GM23248 (cell line): ENCODE data around the gene SMAD5. TPM values are rescaled to one million over a fixed set of nuclear protein-coding genes. Genes with fewer than 3 reads are reported as not detected.

Experiments used
- DNase-seq: peaks from one replicate; pipeline ENCODE4 v3.0.0-alpha.2; 2015
- H2AFZ ChIP-seq: fragments of 200-600 bp; sonication (generic); 2 replicates; pipeline ENCODE4 v1.6.1; 2016; ENCODE audit warnings: antibody characterized with exemption
- H3F3A ChIP-seq: fragments of 200-600 bp; sonication (generic); 2 replicates; pipeline ENCODE4 v1.6.1; 2016; ENCODE audit warnings: mild to moderate bottlenecking, antibody characterized with exemption, mixed run types; ENCODE audit not compliant: insufficient read depth
- H3K27ac ChIP-seq: fragments of 200-600 bp; sonication (generic); 2 replicates; pipeline ENCODE4 v1.5.1; 2016; ENCODE audit warnings: mild to moderate bottlenecking
- H3K27me3 ChIP-seq: fragments of 200-600 bp; sonication (generic); replicated peaks from 2 replicates; pipeline ENCODE4 v1.6.1; 2016; ENCODE audit warnings: mild to moderate bottlenecking; ENCODE audit not compliant: insufficient read depth
- H3K36me3 ChIP-seq: fragments of 200-600 bp; sonication (generic); 2 replicates; pipeline ENCODE4 v1.6.1; 2016; ENCODE audit warnings: low read depth, mild to moderate bottlenecking
- H3K4me1 ChIP-seq: fragments of 200-600 bp; sonication (generic); 2 replicates; pipeline ENCODE4 v1.6.1; 2016; ENCODE audit warnings: mild to moderate bottlenecking; ENCODE audit not compliant: insufficient read depth
- H3K4me2 ChIP-seq: fragments of 200-600 bp; sonication (generic); one replicate; pipeline ENCODE4 v1.6.1; 2016; ENCODE audit warnings: mild to moderate bottlenecking; ENCODE audit not compliant: unreplicated experiment
- H3K4me3 ChIP-seq: fragments of 200-600 bp; sonication (generic); 2 replicates; pipeline ENCODE4 v1.5.1; 2016; ENCODE audit warnings: mild to moderate bottlenecking
- H3K79me2 ChIP-seq: fragments of 200-600 bp; sonication (generic); 2 replicates; pipeline ENCODE4 v1.6.1; 2016; ENCODE audit warnings: mild to moderate bottlenecking; ENCODE audit not compliant: insufficient read depth
- H3K9ac ChIP-seq: fragments of 200-600 bp; sonication (generic); 2 replicates; pipeline ENCODE4 v1.6.1; 2016; ENCODE audit warnings: mild to moderate bottlenecking
- H3K9me2 ChIP-seq: fragments of 200-600 bp; sonication (generic); 2 replicates; pipeline ENCODE4 v1.6.1; 2016; ENCODE audit warnings: mixed run types, mild to moderate bottlenecking, moderate library complexity; ENCODE audit not compliant: insufficient read depth
- H3K9me3 ChIP-seq: fragments of 200-600 bp; sonication (generic); one replicate; pipeline ENCODE4 v1.6.1; 2017; ENCODE audit warnings: low read depth
- H4K20me1 ChIP-seq: fragments of 200-600 bp; sonication (generic); 2 replicates; pipeline ENCODE4 v1.6.0; 2016; ENCODE audit not compliant: insufficient read depth
- EZH2 ChIP-seq: fragments of 200-600 bp; sonication (generic); IDR thresholded peaks from 2 replicates; pipeline ENCODE4 v1.6.1; 2018; ENCODE audit warnings: antibody characterized with exemption, mild to moderate bottlenecking; ENCODE audit not compliant: insufficient read depth, poor library complexity, severe bottlenecking
- EZH2phosphoT487 ChIP-seq: fragments of 200-600 bp; sonication (generic); IDR thresholded peaks from 2 replicates; pipeline ENCODE4 v1.6.1; 2018; ENCODE audit warnings: antibody characterized with exemption, moderate library complexity, mild to moderate bottlenecking, low read depth; ENCODE audit not compliant: insufficient read depth
- WGBS, 2 experiments: methylation state at CpG; one replicate each; pipeline ENCODE4 v1.1.6; 2015 to 2017; ENCODE audit warnings: low lambda C conversion rate in 2 of 2, low coverage in 1 of 2; ENCODE audit errors: missing lambda C conversion rate in 2 of 2; 5-methylcytosine and 5-hydroxymethylcytosine counted together
- in situ Hi-C: fragments of 300-500 bp; cut with MboI; formaldehyde crosslinking; loops from 2 replicates; pipeline ENCODE4 v1.15.0; 2020
- polyA plus RNA-seq: library from polyadenylated mRNA; unstranded; fragments of >200 nt; fragmentation: Nextera tagmentation; extraction: Ambion mirVana; gene quantifications from 2 replicates; pipeline ENCODE4 v1.2.1, GENCODE V29; 2016
- total RNA-seq: library from RNA; depleted of rRNA; stranded (reverse); fragments of >200 nt; shearing (Covaris generic); gene quantifications from 2 replicates; pipeline ENCODE4 v1.2.3, GENCODE V29; 2014

SMAD5 gene
- total and polyA plus RNA-seq, 2 experiments from 2014 or later = 50.0 to 53.1 TPM

GRCh38 chr5:136133222-136133921, 727 bp downstream of the SMAD5 start:
- H3K9me2 ChIP-seq = no peaks in the 10 kb centered on the region
- no peaks in the 10 kb centered on the region for H3K9me3 ChIP-seq
- WGBS, 2 experiments = 0 to 1% methylated on average over 30 to 32 of the region's 32 CpGs
- H3K9ac ChIP-seq = peak overlapping the region; percentile 97
- H3K4me2 ChIP-seq = peak overlapping the region; percentile 94
- peak overlapping the region; percentile 97 for H2AFZ ChIP-seq
- no peaks in the 10 kb centered on the region for H3K36me3 ChIP-seq
- TF ChIP-seq EZH2phosphoT487 = no peak
- no peak for TF ChIP-seq EZH2
- peaks cover 32% of the 10 kb centered on the region for H3F3A ChIP-seq
- peak overlapping the region; percentile 90 for H3K27ac ChIP-seq
- H3K4me1 ChIP-seq = peaks cover 38% of the 10 kb centered on the region
- no peaks in the 10 kb centered on the region for H3K27me3 ChIP-seq
- DNase-seq = peak; percentile 85
- H3K4me3 ChIP-seq = peak overlapping the region; percentile 96
- peaks cover 63% of the 10 kb centered on the region for H3K79me2 ChIP-seq
- in situ Hi-C loops = no loop called here
- H4K20me1 ChIP-seq = peaks cover 18% of the 10 kb centered on the region

- H3F3A ChIP-seq = peaks cover 32% of the 10 kb centered on the region
- H3K9me2 ChIP-seq = no peaks in the 10 kb centered on the region
- H3K4me3 ChIP-seq = peak overlapping the region; percentile 96
- H3K27me3 ChIP-seq = no peaks in the 10 kb centered on the region
- in situ Hi-C loops = no loop called here
- H3K36me3 ChIP-seq = no peaks in the 10 kb centered on the region
- peaks cover 44% of the 10 kb centered on the region for H3K4me1 ChIP-seq
- H3K9ac ChIP-seq = peak overlapping the region; percentile 97
- no peak for TF ChIP-seq EZH2phosphoT487
- 7 to 10% methylated on average over 4 to 5 of the region's 5 CpGs for WGBS, 2 experiments
- H3K4me2 ChIP-seq = peak overlapping the region; percentile 94
- no peak for DNase-seq
- H3K79me2 ChIP-seq = peaks cover 69% of the 10 kb centered on the region
- H2AFZ ChIP-seq = peak overlapping the region; percentile 97
- H4K20me1 ChIP-seq = peaks cover 24% of the 10 kb centered on the region
- peak overlapping the region; percentile 90 for H3K27ac ChIP-seq
- H3K9me3 ChIP-seq = no peaks in the 10 kb centered on the region
These were observed 1.3 kb downstream of the SMAD5 start for GRCh38 chr5:136133922-136134379.

- Histone ChIP-seq H3K79me2 (peaks cover 76% of the 10 kb centered on the region), H3K4me3 (peak overlapping the region; percentile 96), H3K4me2 (peak overlapping the region; percentile 94), H3K27me3 (no peaks in the 10 kb centered on the region), H3K9ac (peak overlapping the region; percentile 97), H3K36me3 (no peaks in the 10 kb centered on the region), H3K9me2 (no peaks in the 10 kb centered on the region), H3K27ac (peak overlapping the region; percentile 90), H4K20me1 (peaks cover 26% of the 10 kb centered on the region), H3K4me1 (peaks cover 45% of the 10 kb centered on the region), H3K9me3 (no peaks in the 10 kb centered on the region), H2AFZ (no peak overlapping the region), H3F3A (peaks cover 32% of the 10 kb centered on the region)
- in situ Hi-C loops = no loop called here
- 46 to 55% methylated on average over 1 of the region's 1 CpG for WGBS, 2 experiments
- no peak for DNase-seq
- TF ChIP-seq EZH2 (no peak), EZH2phosphoT487 (no peak)
These were observed 2.0 kb downstream of the SMAD5 start for GRCh38 chr5:136134653-136135052.

GRCh38 chr5:136135536-136135935, 2.9 kb downstream of the SMAD5 start:
- Histone ChIP-seq H3K27ac (no peak overlapping the region), H3K27me3 (no peaks in the 10 kb centered on the region), H4K20me1 (peaks cover 31% of the 10 kb centered on the region), H3K4me2 (peak overlapping the region; percentile 94), H3K9ac (no peak overlapping the region), H3K79me2 (peaks cover 84% of the 10 kb centered on the region), H3K9me2 (no peaks in the 10 kb centered on the region), H3K9me3 (no peaks in the 10 kb centered on the region), H3K4me1 (peaks cover 45% of the 10 kb centered on the region), H2AFZ (no peak overlapping the region), H3K36me3 (no peaks in the 10 kb centered on the region), H3K4me3 (no peak overlapping the region), H3F3A (peaks cover 32% of the 10 kb centered on the region)
- peak; percentile 22 for DNase-seq
- in situ Hi-C loops = no loop called here
- 68 to 73% methylated on average over 2 of the region's 2 CpGs for WGBS, 2 experiments
- TF ChIP-seq EZH2phosphoT487 (no peak), EZH2 (no peak)
